Fibroblast of peridontal ligament (primary cell): ENCODE measurements around the gene ARL17B.
"Not testable (repeated sequence)": the region's sequence is repeated elsewhere in the genome, so short reads cannot be mapped to it uniquely, and the experiment has no call there.

Experiments
- DNase-seq: peaks from one replicate; pipeline ENCODE4 v3.0.0-alpha.2; 2010; ENCODE audit errors: extremely low read depth

ARL17B gene

GRCh38 chr17:46361755-46362154 is at the start of gene ARL17B:
Gene ARL17B (minus strand): TSS chr17:46361766. CDS start chr17:46358397, 3,369 bp downstream.
- not testable (repeated sequence) for DNase-seq

- not testable (repeated sequence) for DNase-seq
These were observed 48.3 kb upstream of the ARL17B start for GRCh38 chr17:46409864-46410263.

GRCh38 chr17:46407155-46407554 is 45.6 kb upstream of the ARL17B start:
- not testable (repeated sequence) for DNase-seq

GRCh38 chr17:46401033-46401787 is 39.6 kb upstream of the ARL17B start:
- not testable (repeated sequence) for DNase-seq

GRCh38 chr17:46400543-46400942 is 39.0 kb upstream of the ARL17B start:
- not testable (repeated sequence) for DNase-seq

GRCh38 chr17:46399993-46400392 is 38.4 kb upstream of the ARL17B start:
- not testable (repeated sequence) for DNase-seq

GRCh38 chr17:46396292-46396691 is 34.7 kb upstream of the ARL17B start:
- not testable (repeated sequence) for DNase-seq

GRCh38 chr17:46393702-46394101 is 32.1 kb upstream of the ARL17B start:
- DNase-seq = not testable (repeated sequence)

GRCh38 chr17:46385491-46385890 is 23.9 kb upstream of the ARL17B start:
- not testable (repeated sequence) for DNase-seq

GRCh38 chr17:46383118-46383517 is 21.6 kb upstream of the ARL17B start:
- DNase-seq = not testable (repeated sequence)

- DNase-seq = not testable (repeated sequence)
These were observed 11.9 kb upstream of the ARL17B start for GRCh38 chr17:46373418-46373817.

GRCh38 chr17:46372236-46373229 is 11.0 kb upstream of the ARL17B start:
- DNase-seq = not testable (repeated sequence)

- not testable (repeated sequence) for DNase-seq
These were observed 6.0 kb upstream of the ARL17B start for GRCh38 chr17:46367520-46367919.

GRCh38 chr17:46361145-46361735 is 326 bp downstream of the ARL17B start:
- DNase-seq = not testable (repeated sequence)

GRCh38 chr17:46353856-46354255 is 7.7 kb downstream of the ARL17B start:
- not testable (repeated sequence) for DNase-seq

GRCh38 chr17:46349060-46349459 is 12.5 kb downstream of the ARL17B start:
- DNase-seq = not testable (repeated sequence)

GRCh38 chr17:46348345-46348744 is 13.2 kb downstream of the ARL17B start:
- DNase-seq = not testable (repeated sequence)

- not testable (repeated sequence) for DNase-seq
These were observed 19.4 kb downstream of the ARL17B start for GRCh38 chr17:46342131-46342530.

- not testable (repeated sequence) for DNase-seq
These were observed 20.3 kb downstream of the ARL17B start for GRCh38 chr17:46341220-46341619.

- DNase-seq = not testable (repeated sequence)
These were observed 66.7 kb downstream of the ARL17B start, which contains the start of gene LRRC37A for GRCh38 chr17:46294831-46295230. Gene LRRC37A (plus strand): TSS chr17:46295131. CDS start chr17:46295134, 3 bp downstream.

GRCh38 chr17:46291618-46292017 is 69.9 kb downstream of the ARL17B start:
- DNase-seq = not testable (repeated sequence)
